IPS-18c (cell line): ENCODE results near the gene KIF5B.
"Not testable (repeated sequence)": the region's sequence is repeated elsewhere in the genome, so short reads cannot be mapped to it uniquely, and the experiment has no call there.

Experiments
- H3K4me3 ChIP-seq: 2 replicates; pipeline ENCODE4 v1.7.0; 2013; ENCODE audit warnings: low read depth, mild to moderate bottlenecking, low read length, moderate library complexity; ENCODE audit not compliant: insufficient read depth
- H3K9me3 ChIP-seq: one replicate; pipeline ENCODE4 v1.6.1; 2013; ENCODE audit warnings: mild to moderate bottlenecking, low read length, moderate library complexity; ENCODE audit not compliant: control insufficient read depth, insufficient read depth

Gene KIF5B

GRCh38 chr10:32068569-32068968, 12.3 kb upstream of the KIF5B start:
- Histone ChIP-seq H3K9me3 (no peaks in the 10 kb centered on the region), H3K4me3 (no peak overlapping the region)

GRCh38 chr10:32067931-32068330, 11.7 kb upstream of the KIF5B start:
- not testable (repeated sequence) for H3K9me3 ChIP-seq, H3K4me3 ChIP-seq

- Histone ChIP-seq H3K4me3 (no peak overlapping the region), H3K9me3 (no peaks in the 10 kb centered on the region)
These were observed 9.6 kb upstream of the KIF5B start for GRCh38 chr10:32065856-32066255.

GRCh38 chr10:32061440-32061839, 5.2 kb upstream of the KIF5B start:
- Histone ChIP-seq H3K9me3 (no peaks in the 10 kb centered on the region), H3K4me3 (no peak overlapping the region)

GRCh38 chr10:32060347-32060746, 4.1 kb upstream of the KIF5B start:
- Histone ChIP-seq H3K9me3 (no peaks in the 10 kb centered on the region), H3K4me3 (no peak overlapping the region)

GRCh38 chr10:32059472-32059871, 3.2 kb upstream of the KIF5B start:
- Histone ChIP-seq H3K4me3 (no peak overlapping the region), H3K9me3 (no peaks in the 10 kb centered on the region)

- Histone ChIP-seq H3K4me3 (no peak overlapping the region), H3K9me3 (no peaks in the 10 kb centered on the region)
These were observed 779 bp upstream of the KIF5B start for GRCh38 chr10:32057036-32057372.

GRCh38 chr10:32055478-32056135, 618 bp downstream of the KIF5B start:
- peak overlapping the region; percentile 96 for H3K4me3 ChIP-seq
- H3K9me3 ChIP-seq: no peaks in the 10 kb centered on the region

- Histone ChIP-seq H3K9me3 (no peaks in the 10 kb centered on the region), H3K4me3 (peak overlapping the region; percentile 96)
These were observed 2.1 kb downstream of the KIF5B start for GRCh38 chr10:32054094-32054493.

GRCh38 chr10:32053392-32053791, 2.8 kb downstream of the KIF5B start:
- H3K9me3 ChIP-seq, H3K4me3 ChIP-seq: not testable (repeated sequence)

- Histone ChIP-seq H3K4me3 (no peak overlapping the region), H3K9me3 (no peaks in the 10 kb centered on the region)
These were observed 4.3 kb downstream of the KIF5B start for GRCh38 chr10:32051926-32052325.

- Histone ChIP-seq H3K4me3 (no peak overlapping the region), H3K9me3 (no peaks in the 10 kb centered on the region)
These were observed 6.0 kb downstream of the KIF5B start for GRCh38 chr10:32050177-32050576.

- Histone ChIP-seq H3K4me3 (no peak overlapping the region), H3K9me3 (no peaks in the 10 kb centered on the region)
These were observed 7.1 kb downstream of the KIF5B start for GRCh38 chr10:32049113-32049512.

GRCh38 chr10:32048282-32048681, 7.9 kb downstream of the KIF5B start:
- no peak overlapping the region for H3K4me3 ChIP-seq
- H3K9me3 ChIP-seq: no peaks in the 10 kb centered on the region

GRCh38 chr10:32047881-32048280, 8.3 kb downstream of the KIF5B start:
- Histone ChIP-seq H3K9me3 (no peaks in the 10 kb centered on the region), H3K4me3 (no peak overlapping the region)

GRCh38 chr10:32046151-32046550, 10.1 kb downstream of the KIF5B start:
- Histone ChIP-seq H3K4me3 (no peak overlapping the region), H3K9me3 (no peaks in the 10 kb centered on the region)

- not testable (repeated sequence) for H3K9me3 ChIP-seq, H3K4me3 ChIP-seq
These were observed 13.5 kb downstream of the KIF5B start for GRCh38 chr10:32042730-32043129.

GRCh38 chr10:32041290-32042028, 14.8 kb downstream of the KIF5B start:
- no peak overlapping the region for H3K4me3 ChIP-seq
- no peaks in the 10 kb centered on the region for H3K9me3 ChIP-seq

GRCh38 chr10:32039734-32040133, 16.5 kb downstream of the KIF5B start:
- no peak overlapping the region for H3K4me3 ChIP-seq
- no peaks in the 10 kb centered on the region for H3K9me3 ChIP-seq
